GM12878 (cell line): ENCODE data around the gene USH2A.

Experiments used
- ATF7 ChIP-seq: fragments of 450-650 bp; IDR thresholded peaks from 2 replicates; pipeline ENCODE4 v1.6.1; 2016; ENCODE audit warnings: low read depth, mild to moderate bottlenecking
- BRCA1 ChIP-seq: IDR thresholded peaks from 2 replicates; pipeline ENCODE4 v1.6.1; 2011; ENCODE audit warnings: low read depth, low read length, improper control_type of control experiment
- EGR1 ChIP-seq, 2 experiments: IDR thresholded peaks; 1 replicate in 1 of 2; 2 replicates in 1 of 2; pipeline ENCODE4 v1.6.1; 2011 to 2012; ENCODE audit warnings: low read depth in 2 of 2, low read length in 2 of 2, borderline replicate concordance in 1 of 2, mild to moderate bottlenecking in 1 of 2, moderate library complexity in 1 of 2
- EZH2 ChIP-seq: IDR thresholded peaks from 2 replicates; pipeline ENCODE4 v1.6.1; 2012; ENCODE audit warnings: low read depth, mild to moderate bottlenecking, control low read depth, inconsistent platforms, low read length, borderline replicate concordance; ENCODE audit not compliant: control insufficient read depth
- FOXM1 ChIP-seq: IDR thresholded peaks from 2 replicates; pipeline ENCODE4 v1.6.1; 2012; ENCODE audit warnings: low read depth, mild to moderate bottlenecking, inconsistent platforms, low read length, moderate library complexity
- KDM1A ChIP-seq: fragments of 200-600 bp; sonication (generic); IDR thresholded peaks from 2 replicates; pipeline ENCODE4 v1.6.1; 2016; ENCODE audit warnings: borderline replicate concordance
- RAD21 ChIP-seq: IDR thresholded peaks from 2 replicates; pipeline ENCODE4 v1.6.1; 2011; ENCODE audit warnings: mild to moderate bottlenecking, low read depth, low read length, moderate library complexity; ENCODE audit not compliant: insufficient read depth
- ZZZ3 ChIP-seq: IDR thresholded peaks from 2 replicates; pipeline ENCODE4 v1.6.1; 2011; ENCODE audit warnings: low read depth; ENCODE audit not compliant: control insufficient read depth, insufficient read length
- TF ChIP-seq, protein P1 (sequence below): IDR thresholded peaks from 2 replicates; pipeline ENCODE4 v1.6.1; 2012; ENCODE audit warnings: low read depth, low read length, improper control_type of control experiment
- TF ChIP-seq, protein P2 (sequence below), 3 experiments: IDR thresholded peaks in 2 of 3; conservative IDR thresholded peaks in 1 of 3; 2 replicates each; pipeline ENCODE4 v1.5.1; 2011; ENCODE audit warnings: low read depth in 3 of 3, low read length in 3 of 3, mild to moderate bottlenecking in 3 of 3, control low read depth in 2 of 3, moderate library complexity in 2 of 3, inconsistent platforms in 1 of 3, mixed read lengths in 1 of 3; ENCODE audit not compliant: control insufficient read depth in 2 of 3, insufficient read depth in 1 of 3; ENCODE audit errors: extremely low read depth in 1 of 3

DNA sequence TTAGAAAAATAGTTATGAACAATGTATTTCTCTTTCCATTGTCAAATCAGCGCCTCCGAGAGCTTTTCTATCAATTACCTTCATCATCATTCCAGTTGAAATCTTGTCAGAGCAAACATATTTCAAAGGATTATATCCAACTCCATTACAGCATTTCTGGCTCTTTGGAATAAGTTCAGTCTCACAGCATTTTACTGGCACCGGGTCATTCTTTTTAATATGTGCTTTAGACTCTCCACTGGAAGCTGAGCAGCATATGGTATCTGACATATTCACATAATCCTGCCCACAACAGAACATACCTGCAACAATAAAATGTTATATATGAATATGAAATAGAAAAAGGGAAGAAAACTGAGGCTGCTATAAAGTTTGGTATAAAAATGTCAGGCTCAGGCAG, 633.3 kb downstream of the USH2A start:
- no peak for TF ChIP-seq BRCA1
- no peak for TF ChIP-seq FOXM1
- TF ChIP-seq, protein P1, sequence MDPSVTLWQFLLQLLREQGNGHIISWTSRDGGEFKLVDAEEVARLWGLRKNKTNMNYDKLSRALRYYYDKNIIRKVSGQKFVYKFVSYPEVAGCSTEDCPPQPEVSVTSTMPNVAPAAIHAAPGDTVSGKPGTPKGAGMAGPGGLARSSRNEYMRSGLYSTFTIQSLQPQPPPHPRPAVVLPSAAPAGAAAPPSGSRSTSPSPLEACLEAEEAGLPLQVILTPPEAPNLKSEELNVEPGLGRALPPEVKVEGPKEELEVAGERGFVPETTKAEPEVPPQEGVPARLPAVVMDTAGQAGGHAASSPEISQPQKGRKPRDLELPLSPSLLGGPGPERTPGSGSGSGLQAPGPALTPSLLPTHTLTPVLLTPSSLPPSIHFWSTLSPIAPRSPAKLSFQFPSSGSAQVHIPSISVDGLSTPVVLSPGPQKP, result no peak
- TF ChIP-seq ZZZ3, result no peak
- no peak for TF ChIP-seq ATF7
- TF ChIP-seq, protein P2, sequence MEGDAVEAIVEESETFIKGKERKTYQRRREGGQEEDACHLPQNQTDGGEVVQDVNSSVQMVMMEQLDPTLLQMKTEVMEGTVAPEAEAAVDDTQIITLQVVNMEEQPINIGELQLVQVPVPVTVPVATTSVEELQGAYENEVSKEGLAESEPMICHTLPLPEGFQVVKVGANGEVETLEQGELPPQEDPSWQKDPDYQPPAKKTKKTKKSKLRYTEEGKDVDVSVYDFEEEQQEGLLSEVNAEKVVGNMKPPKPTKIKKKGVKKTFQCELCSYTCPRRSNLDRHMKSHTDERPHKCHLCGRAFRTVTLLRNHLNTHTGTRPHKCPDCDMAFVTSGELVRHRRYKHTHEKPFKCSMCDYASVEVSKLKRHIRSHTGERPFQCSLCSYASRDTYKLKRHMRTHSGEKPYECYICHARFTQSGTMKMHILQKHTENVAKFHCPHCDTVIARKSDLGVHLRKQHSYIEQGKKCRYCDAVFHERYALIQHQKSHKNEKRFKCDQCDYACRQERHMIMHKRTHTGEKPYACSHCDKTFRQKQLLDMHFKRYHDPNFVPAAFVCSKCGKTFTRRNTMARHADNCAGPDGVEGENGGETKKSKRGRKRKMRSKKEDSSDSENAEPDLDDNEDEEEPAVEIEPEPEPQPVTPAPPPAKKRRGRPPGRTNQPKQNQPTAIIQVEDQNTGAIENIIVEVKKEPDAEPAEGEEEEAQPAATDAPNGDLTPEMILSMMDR (IDR thresholded peaks at IDR 0.05 in 2 of 3, conservative IDR thresholded peaks at IDR 0.05 in 1 of 3; ENCODE audit: control insufficient read depth in 2 of 3, extremely low read depth in 1 of 3, insufficient read depth in 1 of 3, low read depth in 3 of 3, low read length in 3 of 3), result no peak
- TF ChIP-seq EGR1 (IDR thresholded peaks at IDR 0.05; ENCODE audit: borderline replicate concordance in 1 of 2, low read depth in 2 of 2, low read length in 2 of 2), result no peak
- TF ChIP-seq EZH2, result no peak
- TF ChIP-seq RAD21, result no peak
- TF ChIP-seq KDM1A, result no peak
